GM21786 (cell line): ENCODE results near the gene COBL.

Experiments
- ATAC-seq: cut with Tn5 transposase; IDR thresholded peaks from one replicate; pipeline ENCODE4 v1.9.1; 2021; ENCODE audit not compliant: unreplicated experiment

COBL gene

DNA sequence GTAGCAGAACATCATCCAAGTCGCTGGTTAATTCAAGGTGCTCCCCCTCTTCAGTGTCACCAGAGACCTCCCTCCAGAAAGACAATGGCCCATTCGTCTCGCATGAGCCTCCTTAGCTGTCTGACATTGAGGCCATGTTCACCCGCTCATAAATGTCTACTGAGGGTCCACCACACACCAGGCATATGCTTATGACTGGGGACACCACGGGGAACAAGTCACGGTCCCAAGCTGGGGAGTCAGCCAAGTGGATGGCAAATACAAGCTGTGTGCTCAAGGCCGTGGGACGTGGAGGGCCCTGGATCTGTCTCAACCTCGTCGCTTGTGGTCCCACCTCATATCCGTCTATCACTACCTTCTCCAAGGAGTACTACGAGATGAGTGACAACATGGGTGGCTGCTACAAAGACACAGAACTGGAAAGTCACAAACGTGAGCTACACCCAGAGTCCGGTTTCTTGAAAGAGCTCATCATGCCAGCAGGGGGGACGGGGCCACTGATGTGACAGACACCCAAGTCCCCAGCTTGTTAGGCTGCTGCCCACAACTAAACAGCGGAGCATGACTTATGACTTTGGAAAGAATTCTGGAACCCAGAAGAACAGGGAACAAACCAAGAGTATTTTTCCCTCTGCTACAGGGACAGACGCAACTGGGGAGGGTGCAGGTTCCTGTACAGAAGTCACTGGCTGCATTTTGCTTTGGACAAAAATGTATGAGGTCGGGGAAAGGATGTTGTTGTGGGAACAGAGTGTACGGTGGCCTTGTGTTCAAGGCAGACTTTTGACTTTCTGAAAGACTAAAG is 189.6 kb downstream of the COBL start:
- ATAC-seq = no peak

DNA sequence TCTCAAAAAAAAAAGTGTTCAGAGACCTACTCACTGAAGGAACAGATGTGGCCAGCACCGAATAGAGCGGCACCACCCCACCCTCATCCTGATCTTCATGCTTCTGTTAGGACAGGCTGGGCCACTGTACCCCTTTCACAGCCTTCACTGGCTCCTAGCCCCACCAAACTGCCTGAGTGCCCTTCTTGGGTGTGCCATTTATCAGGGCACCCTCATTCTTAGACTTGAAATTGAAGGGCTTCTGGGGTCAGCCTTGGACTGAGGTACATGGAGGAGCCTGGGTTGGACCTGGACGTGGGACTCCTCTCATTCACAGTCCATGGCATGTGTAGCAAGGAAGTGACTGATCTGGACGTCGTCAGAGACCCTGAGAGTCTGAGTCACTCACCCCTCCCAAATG is 190.3 kb downstream of the COBL start:
- ATAC-seq = no peak

DNA sequence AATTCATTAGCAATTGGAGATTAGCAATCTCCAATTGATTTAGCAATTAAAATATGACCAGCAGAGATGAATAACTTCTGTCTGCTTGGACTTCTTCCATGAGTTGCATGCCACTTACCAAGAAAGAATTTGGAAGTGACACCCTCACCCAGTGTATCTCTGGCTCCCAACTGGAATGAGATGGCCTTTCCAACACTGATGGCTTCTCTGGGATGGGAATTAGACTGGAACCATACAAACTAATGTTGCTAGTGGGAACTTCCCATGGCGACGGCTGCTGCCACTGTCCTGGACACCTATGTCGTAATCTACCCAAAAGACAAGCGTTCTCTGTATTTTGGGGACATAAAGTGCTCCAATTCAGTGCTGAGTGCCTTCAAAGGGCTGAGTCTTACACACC is 192.3 kb downstream of the COBL start:
- ATAC-seq = no peak

DNA sequence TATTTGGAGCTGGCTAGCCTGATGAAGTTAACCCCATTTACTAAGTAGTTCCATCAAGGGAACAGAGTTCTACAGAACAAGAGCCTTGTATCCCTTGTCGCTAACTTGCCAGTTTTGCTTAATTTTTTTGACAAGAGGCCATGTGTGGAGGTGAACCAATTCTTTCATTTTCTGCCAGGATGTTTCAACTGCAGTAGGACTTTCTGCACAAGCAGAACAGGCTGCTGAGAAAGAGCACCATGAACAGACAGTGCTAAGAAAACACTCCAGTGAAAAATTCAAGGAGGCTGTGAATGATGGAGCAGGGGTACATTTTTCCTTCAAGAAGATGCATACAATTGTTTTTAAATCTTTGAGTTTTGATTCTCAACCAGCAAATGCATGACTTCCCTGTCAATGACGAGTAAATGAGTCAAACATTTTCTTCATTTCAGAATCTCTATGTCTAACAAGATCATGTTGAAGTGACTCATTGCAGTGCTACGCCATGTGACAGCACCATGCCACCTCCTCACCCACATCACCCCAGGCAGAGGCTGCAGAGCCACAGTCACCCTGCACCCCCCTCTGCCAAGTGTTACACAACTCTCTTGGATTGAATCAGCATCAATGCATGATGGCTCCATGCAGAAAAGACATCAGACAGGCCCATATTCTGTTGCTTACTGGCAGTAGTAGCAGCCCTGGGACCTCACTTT is 193.1 kb downstream of the COBL start:
- no peak for ATAC-seq

DNA sequence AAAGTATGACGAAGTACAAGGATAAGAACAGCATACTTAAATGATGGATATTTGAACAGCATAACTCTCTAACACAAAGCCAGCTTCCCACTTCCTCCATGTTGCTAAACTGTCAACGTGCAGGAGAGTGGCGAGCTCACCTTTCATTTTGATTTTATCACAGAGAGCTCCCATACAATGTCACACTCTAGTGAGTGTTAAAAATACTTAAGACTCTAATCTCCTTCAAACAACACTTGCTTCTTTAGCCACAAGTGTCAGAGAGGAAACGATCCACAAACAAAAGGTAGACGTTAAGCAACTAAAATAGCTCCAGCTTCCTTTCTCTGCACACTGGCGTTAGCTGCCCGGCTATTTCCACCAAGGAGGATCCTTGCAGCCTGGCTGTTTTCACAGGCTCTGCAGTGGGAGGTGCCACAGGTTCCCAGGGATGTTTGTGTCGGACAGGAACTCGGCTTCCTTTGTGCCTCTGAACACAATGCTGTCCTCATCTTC is 194.6 kb downstream of the COBL start:
- ATAC-seq = no peak

DNA sequence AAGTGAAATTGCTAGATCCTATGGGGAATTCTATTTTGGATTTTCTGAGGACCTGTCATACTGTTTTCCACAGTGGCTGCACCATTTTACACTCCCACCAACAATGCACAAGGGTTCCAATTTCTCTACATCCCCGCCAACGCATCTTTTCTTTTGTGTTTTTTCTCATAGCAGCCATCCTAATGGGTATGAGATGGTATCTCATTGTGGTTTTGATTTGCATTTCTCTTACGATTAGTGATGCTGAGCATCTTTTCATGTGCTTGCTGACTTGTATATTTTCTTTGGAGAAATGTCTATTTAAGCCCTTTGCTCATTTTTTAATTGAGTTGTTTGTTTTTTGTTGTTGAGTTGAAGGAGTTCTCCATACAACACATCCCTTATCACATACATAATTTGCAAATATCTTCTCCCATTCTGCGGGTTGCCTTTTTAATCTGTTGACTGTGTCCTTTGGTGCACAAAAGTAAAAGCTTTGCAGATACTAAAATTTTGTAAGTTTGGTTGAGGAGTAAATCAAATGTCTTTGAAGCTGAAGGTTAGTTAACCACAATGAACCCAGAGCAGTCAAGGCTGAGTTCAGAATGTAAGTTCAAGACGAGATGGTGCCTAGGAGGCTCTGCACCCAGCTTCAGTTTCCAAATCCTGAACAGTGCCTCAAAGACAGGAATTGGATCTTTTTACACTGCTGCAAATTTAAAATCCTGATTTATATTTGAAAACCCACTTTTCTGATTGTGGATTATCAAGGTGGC is 195.4 kb downstream of the COBL start:
- no peak for ATAC-seq

DNA sequence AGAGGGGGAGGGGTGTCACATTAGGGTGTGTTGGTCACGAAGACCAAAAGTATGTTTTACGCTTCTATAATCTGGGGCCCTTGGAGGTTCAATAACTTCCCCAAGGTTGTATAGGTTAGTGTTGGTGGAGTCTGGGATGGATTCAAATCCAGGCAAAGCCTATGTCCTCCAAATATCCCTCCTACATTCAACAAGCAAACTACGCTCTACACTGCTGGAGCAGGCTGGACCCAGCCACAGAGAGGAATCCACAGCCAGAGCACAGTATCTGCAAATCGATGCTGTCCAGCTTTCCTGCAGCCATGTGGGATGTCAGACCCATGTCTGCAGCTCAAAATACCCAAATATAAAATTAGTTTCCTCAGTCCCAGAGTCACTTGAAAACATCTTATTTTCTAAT is 198.0 kb downstream of the COBL start:
- no peak for ATAC-seq

DNA sequence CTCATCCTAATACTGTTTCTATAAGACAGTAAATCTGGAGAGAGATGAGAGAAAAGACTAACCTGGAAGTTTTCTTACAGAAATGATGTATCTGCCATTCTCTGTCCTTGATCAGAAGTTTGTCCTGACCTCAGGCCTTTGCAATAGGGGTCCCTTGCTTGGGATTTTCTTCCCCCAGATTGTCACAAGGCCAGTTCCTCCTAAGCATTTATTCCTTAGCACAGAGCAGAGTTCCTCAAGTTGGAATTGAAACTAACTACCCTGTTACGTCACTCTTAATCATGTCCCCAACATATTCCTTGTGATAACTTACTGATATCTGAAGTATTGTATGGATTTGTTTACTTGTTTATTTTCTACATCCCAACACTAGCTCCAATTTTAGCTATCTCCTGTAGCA is 202.1 kb downstream of the COBL start:
- ATAC-seq = no peak

DNA sequence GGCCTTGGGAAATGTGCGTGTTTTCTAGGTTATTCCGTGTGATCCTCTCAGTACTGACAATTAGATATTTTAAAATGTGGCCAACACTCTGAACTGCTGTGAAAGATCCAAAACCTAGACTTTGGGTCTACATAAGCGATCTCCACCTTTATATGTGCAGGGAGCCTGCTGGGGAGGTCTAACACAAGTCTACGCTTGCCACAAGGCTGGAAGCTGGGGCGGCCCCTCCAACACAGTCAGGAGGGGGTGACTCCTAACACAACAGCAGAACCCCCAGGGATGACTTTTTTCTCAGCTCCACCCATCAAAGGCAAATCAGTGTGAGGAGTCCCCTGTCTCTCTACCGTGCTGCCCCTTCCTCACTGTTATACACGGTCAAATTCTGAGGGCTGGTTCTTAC is 202.6 kb downstream of the COBL start:
- ATAC-seq = no peak

DNA sequence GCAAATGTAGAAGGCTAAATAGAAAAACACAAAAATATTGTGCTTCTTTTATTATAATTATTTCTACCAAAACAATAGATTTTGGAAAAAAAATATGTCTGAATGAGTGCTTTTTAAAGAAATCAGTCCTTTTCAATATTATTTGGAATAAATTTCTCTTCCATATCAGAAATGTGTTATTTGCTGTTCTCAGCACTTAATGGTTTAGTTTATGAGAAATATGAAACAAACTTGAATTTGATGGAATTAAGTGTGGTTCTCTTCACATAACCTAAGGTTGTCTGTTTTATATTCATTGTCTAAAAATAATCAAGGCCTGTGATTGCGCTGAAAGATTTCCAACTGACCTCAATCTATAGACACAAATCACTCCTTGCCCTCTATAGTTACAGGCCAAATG is 203.0 kb downstream of the COBL start:
- ATAC-seq = no peak

DNA sequence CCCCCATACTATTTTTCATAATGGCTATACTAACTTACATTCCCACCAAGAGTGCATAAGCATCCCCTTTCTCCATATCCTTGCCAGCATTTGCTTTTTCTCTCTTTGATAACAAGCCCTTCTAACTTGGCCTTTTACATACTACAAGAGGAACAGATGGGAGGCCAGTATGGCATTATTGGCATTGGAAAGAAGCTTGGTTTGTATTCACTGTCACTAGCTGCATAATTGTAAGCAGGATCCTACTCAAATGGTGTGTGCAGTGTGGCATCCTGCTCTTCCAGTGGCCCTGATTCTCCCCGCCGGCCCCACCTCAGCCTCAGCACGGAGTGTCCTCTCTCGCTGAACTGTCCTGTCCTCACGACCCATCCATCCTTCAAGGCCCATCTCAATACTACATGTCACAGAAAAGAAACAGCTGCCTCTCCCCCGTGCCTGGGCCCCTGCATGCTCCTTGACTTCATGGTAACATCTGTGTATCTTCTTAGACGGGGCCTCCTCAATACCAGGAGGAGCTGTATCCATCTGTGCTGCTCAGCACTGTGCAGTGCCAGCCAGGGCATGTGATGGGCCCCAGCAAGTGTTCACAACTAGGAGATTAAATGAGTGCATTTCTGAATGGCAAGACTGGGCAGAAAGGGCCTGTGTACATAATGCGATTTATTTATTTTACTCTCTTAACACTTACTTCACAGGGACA is 205.2 kb downstream of the COBL start:
- ATAC-seq = no peak

DNA sequence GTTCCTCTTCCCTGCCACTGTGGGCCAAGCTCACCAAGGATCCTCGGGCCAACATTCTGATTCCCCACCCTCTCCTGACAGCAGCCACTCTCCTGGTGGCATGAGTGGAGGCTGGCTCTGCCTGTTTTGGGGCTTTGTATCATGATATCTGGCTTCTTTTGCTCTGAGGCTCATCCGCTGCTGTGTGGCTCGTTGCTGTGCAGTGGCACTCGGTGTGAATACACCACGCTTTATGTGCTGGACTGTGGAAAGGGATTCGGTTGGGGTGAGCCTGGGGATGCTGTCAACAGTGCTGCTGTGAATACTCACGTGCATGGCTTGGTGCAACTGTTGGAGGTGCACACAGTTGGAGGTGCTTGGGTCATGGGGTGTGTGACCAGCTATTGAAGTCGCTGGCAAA is 208.5 kb downstream of the COBL start:
- ATAC-seq = no peak

DNA sequence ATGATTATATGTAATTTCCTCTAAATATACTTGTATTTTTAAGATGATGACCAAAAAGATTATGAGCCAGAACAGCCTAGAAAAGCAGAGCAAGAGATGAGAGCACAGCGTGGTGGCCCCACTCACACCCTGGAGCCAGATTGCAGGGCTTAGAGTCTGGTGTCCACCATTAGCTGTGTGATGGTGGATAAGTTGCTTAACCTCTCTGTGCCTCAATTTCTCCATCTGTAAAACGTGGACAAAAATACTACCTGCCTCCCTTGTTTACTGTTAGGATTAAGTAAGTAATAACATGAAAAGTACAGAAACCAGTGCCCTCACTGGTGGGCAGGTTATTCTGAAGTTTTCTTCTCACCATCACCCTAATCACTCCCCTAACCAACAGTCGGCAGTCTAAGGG is 212.3 kb downstream of the COBL start:
- ATAC-seq = no peak

DNA sequence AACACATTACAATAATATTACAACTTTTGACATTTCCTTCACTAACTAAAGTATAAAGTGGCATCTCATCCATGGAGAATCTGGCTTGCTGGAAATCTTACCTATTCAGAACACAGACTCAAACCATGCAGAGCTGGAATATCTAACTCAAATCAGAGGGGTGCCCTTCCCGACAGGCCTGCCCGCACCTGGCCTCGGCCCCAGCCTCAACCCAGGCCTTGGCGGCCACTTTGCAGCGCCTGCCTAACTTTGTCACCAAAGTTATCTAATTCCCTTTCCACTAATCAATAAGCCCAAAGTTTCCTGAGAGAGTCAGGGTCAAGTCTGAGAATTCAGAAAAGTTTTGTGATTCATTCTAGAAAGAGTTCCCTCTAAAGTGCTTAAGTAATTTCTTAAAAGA is 212.9 kb downstream of the COBL start:
- no peak for ATAC-seq

DNA sequence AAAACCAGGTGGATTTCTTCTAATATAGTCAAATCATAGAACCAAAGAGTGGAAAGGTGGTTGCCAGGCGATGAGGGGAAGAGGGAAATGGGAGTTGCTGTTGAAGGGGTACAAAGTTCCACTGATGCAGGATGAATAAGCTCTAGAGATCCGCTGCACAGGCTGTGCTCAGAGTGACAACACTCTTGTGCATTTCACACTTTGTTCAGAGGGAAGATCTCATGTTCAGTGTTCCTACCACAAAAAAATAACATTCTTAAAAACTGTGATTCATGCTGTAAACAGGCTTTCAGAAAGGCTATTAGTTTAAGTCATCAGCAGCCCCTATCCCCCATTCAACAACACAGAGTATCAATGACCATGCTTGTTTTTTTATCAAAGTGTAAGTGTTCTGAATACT is 213.8 kb downstream of the COBL start:
- ATAC-seq = no peak

DNA sequence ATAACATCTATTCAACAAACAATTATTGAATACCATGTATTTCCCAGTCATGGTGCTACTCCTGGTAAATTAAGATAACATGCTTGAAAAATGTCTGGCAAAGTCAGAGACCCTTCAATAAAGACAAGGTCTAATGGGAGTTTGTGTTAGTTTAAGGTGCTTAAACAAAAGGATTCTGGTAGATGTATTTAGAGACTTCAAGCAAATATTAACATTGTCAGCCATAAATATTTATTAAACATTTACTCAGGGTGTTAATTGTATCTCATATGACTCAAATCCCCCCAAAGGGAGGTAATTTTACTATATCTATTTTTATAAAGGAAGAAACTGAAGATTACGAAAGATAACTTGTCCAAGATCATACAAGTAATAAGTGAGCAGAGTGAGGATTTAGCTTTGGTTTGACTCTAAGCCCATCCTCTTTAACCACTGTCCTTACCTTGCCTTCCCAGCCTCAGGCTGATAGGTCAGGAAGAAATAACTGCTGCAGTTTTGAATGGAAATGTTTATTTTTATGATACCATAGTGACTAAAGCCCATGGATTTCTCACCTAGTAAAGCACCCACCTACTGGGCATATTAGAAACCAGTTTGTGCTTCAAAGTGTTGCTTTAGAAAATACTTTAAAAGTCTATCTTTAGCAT is 215.4 kb downstream of the COBL start:
- ATAC-seq = no peak

DNA sequence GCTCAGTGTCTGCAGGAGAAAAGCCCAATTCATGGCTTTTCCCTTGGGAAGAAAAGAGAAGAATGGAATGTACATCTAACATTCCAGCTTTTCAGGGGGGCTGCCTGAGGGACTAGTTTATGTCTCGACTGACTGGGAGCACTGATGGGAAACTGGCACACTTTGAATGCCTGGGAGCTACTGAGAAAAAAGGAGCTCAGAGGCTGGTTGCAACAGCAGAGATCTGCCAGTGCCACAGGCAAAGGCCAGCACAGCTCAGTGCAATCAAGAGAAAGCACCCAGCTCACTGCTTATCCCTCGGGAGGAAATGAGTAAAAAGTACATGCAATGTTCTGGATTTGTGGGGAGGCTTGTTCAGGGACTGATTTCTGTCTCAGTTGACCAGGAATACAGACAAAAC is 226.2 kb downstream of the COBL start:
- no peak for ATAC-seq

DNA sequence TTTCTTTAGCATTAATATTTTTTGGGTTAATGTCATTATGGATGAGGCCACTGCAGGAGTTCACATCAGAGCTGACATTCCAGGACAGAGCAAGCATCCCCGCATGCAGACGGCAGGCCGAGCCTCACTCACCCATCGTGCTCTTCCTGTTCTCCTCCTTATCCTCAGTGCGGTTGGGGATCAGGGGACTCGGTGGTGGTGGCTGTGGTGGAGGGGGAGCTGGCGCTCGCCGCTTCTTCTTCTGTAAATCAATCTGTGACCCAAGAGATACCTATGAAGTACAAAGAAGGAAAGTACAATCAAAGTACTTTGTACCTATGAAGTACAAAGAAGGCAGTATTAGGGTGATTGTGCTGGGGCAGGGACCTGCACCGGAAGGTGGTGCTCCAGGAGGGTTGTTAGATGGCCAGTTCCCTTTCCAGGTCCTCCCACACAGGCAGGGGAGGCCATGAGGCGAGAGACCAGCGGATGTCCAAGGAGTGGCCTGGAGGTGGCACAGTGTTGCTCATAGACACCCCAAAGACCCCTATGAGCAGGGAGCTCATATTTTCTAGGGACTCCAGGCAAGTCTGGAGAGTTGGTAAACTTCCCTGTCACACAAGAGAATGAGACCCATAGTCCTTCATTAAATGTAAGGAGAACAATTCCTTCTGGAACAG is 231.4 kb downstream of the COBL start:
- ATAC-seq = no peak

DNA sequence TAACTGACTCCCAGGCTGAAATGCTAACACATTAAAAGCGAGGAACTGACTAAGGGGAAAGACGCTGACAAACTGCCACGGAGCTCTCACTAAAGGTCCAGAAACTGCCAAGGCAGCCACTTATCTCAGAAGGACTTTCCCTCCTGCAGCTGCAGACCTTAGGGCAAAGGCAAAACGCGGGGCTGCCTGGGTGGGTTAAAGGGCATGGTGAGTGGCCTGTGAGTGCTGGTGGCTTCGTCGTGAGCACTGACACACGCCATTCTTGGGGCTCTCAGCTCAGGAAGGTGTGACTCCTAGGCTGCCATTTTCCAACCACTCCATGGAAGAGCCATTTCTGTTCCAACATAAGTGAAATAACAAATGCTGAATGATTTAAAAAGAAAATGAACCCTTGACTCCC is 232.5 kb downstream of the COBL start:
- ATAC-seq = no peak

DNA sequence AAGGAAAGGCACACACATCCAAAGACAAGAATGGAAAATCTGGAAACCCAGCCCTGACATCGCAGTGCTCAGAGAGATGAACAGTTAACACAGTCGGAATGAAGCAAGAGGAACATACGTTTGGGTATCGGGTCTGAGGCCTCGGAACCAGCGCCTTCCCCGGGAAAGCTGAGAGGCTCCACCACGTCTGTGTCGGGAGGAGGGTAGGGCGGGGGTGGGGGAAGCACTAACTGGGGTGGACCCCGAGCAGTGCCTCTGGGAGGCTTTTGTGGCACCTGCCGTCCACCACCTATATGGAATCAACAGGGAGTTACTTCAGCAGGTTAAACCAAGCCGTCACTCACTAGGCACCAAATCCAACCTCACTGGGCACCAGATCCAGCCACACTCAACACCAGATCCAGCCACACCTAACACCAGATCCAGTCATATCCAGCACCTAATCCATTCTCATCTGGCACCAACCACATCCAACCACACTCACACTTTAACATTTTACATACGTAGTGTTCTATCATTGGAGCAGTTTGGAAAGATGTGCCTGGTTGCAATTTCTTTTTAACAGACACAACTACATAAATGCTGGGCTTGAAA is 233.6 kb downstream of the COBL start:
- no peak for ATAC-seq
